Measurements from ENCODE around the gene COL27A1.

DNA sequence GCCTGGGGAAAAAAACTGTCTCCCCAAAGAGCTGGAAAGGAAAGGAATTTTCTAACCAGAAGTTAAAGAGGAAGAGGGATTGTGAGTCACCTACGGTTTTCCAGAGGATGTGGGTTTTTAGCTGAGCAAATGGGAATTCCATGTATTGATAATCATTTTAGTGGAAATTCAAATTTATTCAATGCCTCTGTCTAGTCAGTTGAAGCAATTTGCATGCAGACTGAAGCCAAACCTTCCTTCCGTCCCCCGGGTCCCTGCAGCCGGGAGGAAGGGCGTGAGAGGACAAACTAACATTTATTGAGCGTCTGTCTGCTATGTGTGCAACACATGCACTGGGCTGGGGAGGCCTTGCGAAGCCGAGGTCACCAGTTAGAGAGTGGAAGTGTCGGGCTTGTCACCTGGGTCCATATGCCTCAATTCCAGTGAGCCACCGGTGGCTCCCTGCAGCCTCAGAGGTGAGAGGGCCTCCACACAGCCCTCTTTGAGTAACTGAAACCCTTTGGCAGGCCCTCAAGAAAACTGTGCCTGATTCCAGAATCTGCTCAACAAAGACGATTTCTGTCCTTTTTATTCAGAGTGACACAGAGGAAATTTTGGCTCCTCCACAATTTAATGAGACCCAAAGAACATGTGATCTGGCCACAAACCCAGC, 70.3 kb downstream of the COL27A1 start:
- TF ChIP-seq, protein P1, sequence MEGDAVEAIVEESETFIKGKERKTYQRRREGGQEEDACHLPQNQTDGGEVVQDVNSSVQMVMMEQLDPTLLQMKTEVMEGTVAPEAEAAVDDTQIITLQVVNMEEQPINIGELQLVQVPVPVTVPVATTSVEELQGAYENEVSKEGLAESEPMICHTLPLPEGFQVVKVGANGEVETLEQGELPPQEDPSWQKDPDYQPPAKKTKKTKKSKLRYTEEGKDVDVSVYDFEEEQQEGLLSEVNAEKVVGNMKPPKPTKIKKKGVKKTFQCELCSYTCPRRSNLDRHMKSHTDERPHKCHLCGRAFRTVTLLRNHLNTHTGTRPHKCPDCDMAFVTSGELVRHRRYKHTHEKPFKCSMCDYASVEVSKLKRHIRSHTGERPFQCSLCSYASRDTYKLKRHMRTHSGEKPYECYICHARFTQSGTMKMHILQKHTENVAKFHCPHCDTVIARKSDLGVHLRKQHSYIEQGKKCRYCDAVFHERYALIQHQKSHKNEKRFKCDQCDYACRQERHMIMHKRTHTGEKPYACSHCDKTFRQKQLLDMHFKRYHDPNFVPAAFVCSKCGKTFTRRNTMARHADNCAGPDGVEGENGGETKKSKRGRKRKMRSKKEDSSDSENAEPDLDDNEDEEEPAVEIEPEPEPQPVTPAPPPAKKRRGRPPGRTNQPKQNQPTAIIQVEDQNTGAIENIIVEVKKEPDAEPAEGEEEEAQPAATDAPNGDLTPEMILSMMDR (conservative IDR thresholded peaks at IDR 0.05; ENCODE audit: low read length) = no peak
- no peak for TF ChIP-seq EZH2phosphoT487 (IDR thresholded peaks at IDR 0.05; ENCODE audit: borderline replicate concordance, low read depth, low read length)
